ENCODE data around the gene FAM83D. TPM values are rescaled to one million over a fixed set of nuclear protein-coding genes. Genes with fewer than 3 reads are reported as not detected.
"Not testable (repeated sequence)": the region's sequence is repeated elsewhere in the genome, so short reads cannot be mapped to it uniquely, and the experiment has no call there.

FAM83D gene
- total RNA-seq, 1 donor from 2014 or later: 20.4 TPM

- TF ChIP-seq CTCF (IDR thresholded peaks at IDR 0.05): no peak
- Histone ChIP-seq H3K4me1 (peaks cover 20% of the 10 kb centered on the region), H3K4me3 (no peak overlapping the region), H3K27ac (no peak overlapping the region), H3K36me3 (peaks cover 0 to 17% of the 10 kb centered on the region in 2 donors), H3K9me3 (no peaks in the 10 kb centered on the region), H3K27me3 (no peaks in the 10 kb centered on the region)
- intact Hi-C loops (cut with DNase I): loop anchor here (10.0 kb wide), 1 partner anchor 57 kb away; no protein-coding TSS in a partner anchor
- DNase-seq (ENCODE audit: extremely low spot score in 2 of 2): no peak
Measured at GRCh38 chr20:38987777-38988176, 61.6 kb downstream of the FAM83D start.

- TF ChIP-seq POLR2A (IDR thresholded peaks at IDR 0.05): no peak
- TF ChIP-seq CTCF (IDR thresholded peaks at IDR 0.05): no peak
- TF ChIP-seq POLR2AphosphoS5 (IDR thresholded peaks at IDR 0.05; ENCODE audit: insufficient read depth in 1 of 2, low read depth in 1 of 2): no peak
- H3K4me3 ChIP-seq: no peak overlapping the region
- no peak overlapping the region for H3K27ac ChIP-seq
- peaks cover 10% of the 10 kb centered on the region for H3K4me1 ChIP-seq
- no peaks in the 10 kb centered on the region for H3K9me3 ChIP-seq
- intact Hi-C loops (cut with DNase I): no loop called here
- no peak for DNase-seq (ENCODE audit: extremely low spot score in 2 of 2)
- no peaks in the 10 kb centered on the region for H3K27me3 ChIP-seq
- H3K36me3 ChIP-seq: peaks cover 0 to 17% of the 10 kb centered on the region in 2 donors
Measured at GRCh38 chr20:38990728-38991127, 64.5 kb downstream of the FAM83D start.

DNA sequence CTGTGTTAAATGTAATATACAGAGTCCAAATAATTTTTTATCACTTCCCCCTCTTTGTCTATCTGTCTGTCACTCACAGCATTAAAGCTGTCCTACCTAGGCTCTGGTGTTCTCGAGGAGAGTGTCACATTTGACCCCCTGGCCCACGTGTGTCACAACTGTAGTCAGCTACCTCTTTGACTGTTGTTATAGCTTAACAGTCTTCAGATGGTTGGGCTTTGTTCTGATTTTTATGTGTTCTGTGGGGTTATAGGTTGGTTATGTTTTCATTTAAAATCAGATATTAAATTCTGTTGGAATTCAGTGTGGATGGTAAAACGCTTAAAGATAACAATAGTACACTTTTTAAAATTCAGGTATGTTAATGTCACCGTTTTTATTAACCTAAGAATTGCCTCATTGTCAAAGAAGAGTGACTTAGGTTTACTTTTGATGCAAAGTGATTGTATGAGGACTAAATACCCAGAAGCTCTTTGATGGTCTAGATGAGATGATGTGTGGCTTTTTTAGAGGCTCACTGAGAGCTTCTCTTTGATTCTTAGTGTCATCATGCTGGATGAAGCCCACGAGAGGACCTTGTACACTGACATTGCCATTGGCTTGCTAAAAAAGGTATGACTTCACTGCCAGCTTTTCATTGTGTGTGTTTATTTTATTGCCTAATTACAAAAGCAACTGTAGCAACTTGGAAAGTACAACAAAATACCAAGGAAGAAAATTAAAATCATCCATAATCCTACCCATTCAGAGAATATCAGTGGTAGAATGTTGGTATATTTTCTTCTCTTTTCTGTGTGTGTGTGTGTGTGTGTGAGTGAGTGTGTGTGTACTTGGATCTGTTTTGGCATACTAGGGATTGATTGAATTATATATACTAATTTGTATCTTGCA is 65.8 kb downstream of the FAM83D start:
- TF ChIP-seq CTCF (IDR thresholded peaks at IDR 0.05) (no peak), POLR2AphosphoS5 (IDR thresholded peaks at IDR 0.05; ENCODE audit: insufficient read depth in 1 of 2, low read depth in 1 of 2) (no peak), POLR2A (IDR thresholded peaks at IDR 0.05) (no peak)
- H3K4me3 ChIP-seq: no peak overlapping the region
- H3K9me3 ChIP-seq: no peaks in the 10 kb centered on the region
- no peak for DNase-seq (ENCODE audit: extremely low spot score in 2 of 2)
- no peaks in the 10 kb centered on the region for H3K27me3 ChIP-seq
- no peaks in the 10 kb centered on the region for H3K4me1 ChIP-seq
- H3K27ac ChIP-seq: no peak overlapping the region
- peaks cover 0 to 20% of the 10 kb centered on the region in 2 donors for H3K36me3 ChIP-seq
- intact Hi-C loops (cut with DNase I): no loop called here

GRCh38 chr20:38995536-38996044 is 69.4 kb downstream of the FAM83D start:
- Histone ChIP-seq H3K27ac (no peak overlapping the region), H3K4me1 (no peaks in the 10 kb centered on the region), H3K27me3 (no peaks in the 10 kb centered on the region), H3K9me3 (no peaks in the 10 kb centered on the region), H3K36me3 (peaks cover 0 to 19% of the 10 kb centered on the region in 2 donors), H3K4me3 (no peak overlapping the region)
- DNase-seq (ENCODE audit: extremely low spot score in 2 of 2): no peak
- no peak for TF ChIP-seq POLR2A (IDR thresholded peaks at IDR 0.05)
- no peak for TF ChIP-seq CTCF (IDR thresholded peaks at IDR 0.05)
- TF ChIP-seq POLR2AphosphoS5 (IDR thresholded peaks at IDR 0.05; ENCODE audit: insufficient read depth in 1 of 2, low read depth in 1 of 2): no peak
- intact Hi-C loops (cut with DNase I): no loop called here

GRCh38 chr20:38996866-38997265 is 70.6 kb downstream of the FAM83D start:
- H3K27me3 ChIP-seq; H3K4me1 ChIP-seq; H3K9me3 ChIP-seq; H3K4me3 ChIP-seq; H3K27ac ChIP-seq; DNase-seq (ENCODE audit: extremely low spot score in 2 of 2); intact Hi-C loops (cut with DNase I): not testable (repeated sequence)
- peaks cover 0 to 17% of the 10 kb centered on the region in 2 donors for H3K36me3 ChIP-seq

Data from vagina (tissue), 2 donors.